Neural crest cell (in vitro differentiated cells): ENCODE data around the gene SIPA1L3. TPM values are rescaled to one million over a fixed set of nuclear protein-coding genes. Genes with fewer than 3 reads are reported as not detected.

ENCODE experiments used
- DNase-seq: peaks from one replicate; pipeline ENCODE4 v3.0.0; 2021; ENCODE audit warnings: low read depth, mixed read lengths, low spot score
- H3K27ac Mint-ChIP-seq: one replicate; pipeline ENCODE4 v1.8.0; 2021; ENCODE audit warnings: mild to moderate bottlenecking, mixed read lengths; ENCODE audit not compliant: unreplicated experiment
- H3K27me3 Mint-ChIP-seq: 2 replicates; pipeline ENCODE4 v1.8.0; 2021; ENCODE audit warnings: low read depth, mild to moderate bottlenecking, mixed read lengths
- H3K36me3 Mint-ChIP-seq: 2 replicates; pipeline ENCODE4 v1.8.0; 2021; ENCODE audit warnings: low read depth, mild to moderate bottlenecking, mixed read lengths
- H3K4me1 Mint-ChIP-seq: 2 replicates; pipeline ENCODE4 v1.8.0; 2021; ENCODE audit warnings: mixed read lengths
- H3K4me3 Mint-ChIP-seq: one replicate; pipeline ENCODE4 v1.8.0; 2021; ENCODE audit warnings: mild to moderate bottlenecking, mixed read lengths
- H3K9me3 Mint-ChIP-seq: 2 replicates; pipeline ENCODE4 v1.8.0; 2021; ENCODE audit warnings: mixed read lengths
- CTCF ChIP-seq: fragments of 200-600 bp; sonication (generic); conservative IDR thresholded peaks from 2 replicates; pipeline ENCODE4 v1.5.0; 2021; ENCODE audit warnings: antibody characterized with exemption, mild to moderate bottlenecking
- total RNA-seq: library from RNA; stranded (reverse); gene quantifications from 2 replicates; pipeline ENCODE4 v1.2.1, GENCODE V29; 2021

The SIPA1L3 gene
- total RNA-seq, 1 donor from 2014 or later, result 41.2 TPM

DNA sequence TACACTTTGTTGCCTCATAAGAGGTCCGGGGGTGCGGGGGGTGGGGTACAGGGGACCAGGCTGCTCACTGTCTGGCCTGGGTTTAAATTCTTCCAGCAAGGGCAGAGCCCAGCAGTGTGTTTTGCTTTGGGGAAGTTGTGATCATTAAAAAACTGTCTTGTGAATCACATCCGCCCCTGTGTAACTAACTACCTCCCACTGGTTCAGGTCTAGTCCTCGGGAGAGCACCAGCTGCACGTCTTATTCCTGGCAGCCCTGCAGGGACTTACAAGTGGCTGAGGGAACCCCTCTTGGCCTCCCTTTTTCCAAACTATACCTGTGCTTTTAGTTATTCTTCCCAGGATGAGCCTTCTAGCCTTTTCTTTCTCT, 127.5 kb downstream of the SIPA1L3 start:
- Mint-ChIP-seq H3K4me3 (no peak overlapping the region), H3K4me1 (peaks cover 30% of the 10 kb centered on the region), H3K9me3 (no peaks in the 10 kb centered on the region), H3K36me3 (peaks cover 9% of the 10 kb centered on the region), H3K27me3 (no peaks in the 10 kb centered on the region), H3K27ac (no peak overlapping the region)
- no peak for TF ChIP-seq CTCF
- no peak for DNase-seq

DNA sequence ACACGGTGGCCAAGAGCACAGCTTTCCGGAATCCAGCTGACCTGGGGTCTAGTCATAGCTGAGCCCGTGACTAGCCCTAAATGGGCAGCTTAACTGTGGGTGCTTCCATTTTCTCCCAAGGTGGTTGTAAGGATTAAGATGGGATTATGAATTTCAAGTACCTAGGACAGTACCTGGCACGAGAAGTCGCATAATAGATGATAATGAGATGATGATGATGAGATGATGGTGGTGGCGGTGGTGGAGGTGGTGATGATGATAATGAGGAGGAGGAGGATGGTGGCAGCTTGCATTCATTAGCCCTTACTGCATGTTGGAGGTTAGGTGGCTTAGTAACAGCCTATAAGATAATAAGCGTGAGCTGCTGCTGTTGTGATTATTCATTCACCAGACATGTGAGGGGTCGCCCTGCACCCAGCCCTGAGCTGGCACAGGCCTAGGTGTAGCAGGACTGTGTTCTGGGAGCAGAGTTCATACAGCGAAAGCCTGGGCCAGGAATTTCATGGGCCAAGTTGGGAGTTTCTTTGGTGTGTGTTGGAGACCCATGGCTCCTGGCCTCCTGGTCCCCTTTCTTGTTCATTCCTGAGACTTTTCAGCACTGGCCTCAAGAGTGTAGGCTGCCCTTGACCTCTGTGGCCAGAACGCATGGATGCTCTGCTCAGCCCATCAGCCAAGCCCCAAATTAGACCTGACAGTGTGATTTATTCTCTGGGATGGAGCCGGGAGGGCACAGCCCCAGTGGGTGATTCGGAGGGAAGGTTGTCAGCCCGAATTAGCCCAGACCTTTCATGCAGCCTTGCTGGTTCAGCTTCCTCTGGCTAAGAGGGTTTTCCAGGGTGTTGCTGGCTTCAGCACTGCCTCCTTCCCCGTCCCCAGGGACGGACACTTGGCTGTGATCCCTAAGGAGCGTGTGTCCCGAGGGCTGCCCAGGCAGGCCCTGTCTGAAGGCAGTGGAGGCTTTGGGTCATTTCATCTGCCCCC, 128.8 kb downstream of the SIPA1L3 start:
- no peaks in the 10 kb centered on the region for H3K9me3 Mint-ChIP-seq
- no peak overlapping the region for H3K4me3 Mint-ChIP-seq
- DNase-seq, result no peak
- H3K27me3 Mint-ChIP-seq, result no peaks in the 10 kb centered on the region
- no peak overlapping the region for H3K27ac Mint-ChIP-seq
- H3K36me3 Mint-ChIP-seq, result peaks cover 6% of the 10 kb centered on the region
- TF ChIP-seq CTCF, result no peak
- peaks cover 30% of the 10 kb centered on the region for H3K4me1 Mint-ChIP-seq

DNA sequence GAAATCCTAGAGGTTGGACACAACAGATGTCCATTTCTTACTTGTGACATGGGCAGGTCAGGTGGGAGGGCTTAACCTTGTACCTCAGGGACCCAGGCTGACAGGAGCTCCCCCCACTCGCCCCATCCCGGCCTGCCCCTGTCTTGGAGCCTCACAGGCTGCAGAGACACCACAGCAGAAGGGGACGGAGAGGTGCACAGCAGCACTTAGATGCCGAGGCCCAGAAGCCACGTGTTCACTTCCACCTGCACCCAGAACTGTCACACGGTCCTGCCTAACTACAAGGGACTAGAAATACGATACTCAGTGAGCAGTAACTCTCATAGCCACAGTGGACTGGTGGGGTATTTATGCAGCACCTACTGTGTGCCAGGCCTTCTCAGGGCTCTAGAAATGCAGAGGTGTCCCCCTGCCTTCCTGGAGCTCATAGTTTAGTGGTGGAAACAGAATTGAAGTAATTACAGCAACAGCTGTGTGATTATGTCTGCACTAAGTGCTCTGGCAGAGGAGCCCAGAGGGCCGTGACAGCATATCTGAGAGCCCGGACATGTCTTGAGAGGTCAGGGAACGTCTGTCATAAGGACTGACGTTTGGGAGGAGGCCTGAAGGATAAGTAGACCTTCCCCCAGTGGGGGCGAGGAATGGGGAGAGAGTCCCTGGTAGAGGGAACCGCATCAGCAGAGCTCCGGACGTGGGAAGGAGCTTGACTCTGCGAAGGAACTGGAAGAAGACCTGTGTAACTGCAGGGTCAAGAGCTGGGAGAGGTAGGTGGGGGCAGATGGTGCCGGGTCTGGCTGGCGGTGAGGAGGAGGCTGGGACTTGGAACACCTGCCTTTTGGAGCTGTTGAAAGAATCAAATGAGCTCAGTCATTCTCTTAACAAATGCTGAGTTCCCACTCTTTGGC, 130.0 kb downstream of the SIPA1L3 start:
- Mint-ChIP-seq H3K36me3 (peaks cover 2% of the 10 kb centered on the region), H3K9me3 (no peaks in the 10 kb centered on the region), H3K4me1 (peaks cover 30% of the 10 kb centered on the region), H3K27ac (peak overlapping the region; percentile 46), H3K4me3 (no peak overlapping the region), H3K27me3 (no peaks in the 10 kb centered on the region)
- no peak for DNase-seq
- no peak for TF ChIP-seq CTCF

- H3K27me3 Mint-ChIP-seq, result no peaks in the 10 kb centered on the region
- H3K4me3 Mint-ChIP-seq, result no peak overlapping the region
- peaks cover 4% of the 10 kb centered on the region for H3K36me3 Mint-ChIP-seq
- no peak for DNase-seq
- H3K27ac Mint-ChIP-seq, result no peak overlapping the region
- H3K4me1 Mint-ChIP-seq, result peaks cover 43% of the 10 kb centered on the region
- TF ChIP-seq CTCF, result no peak
- no peaks in the 10 kb centered on the region for H3K9me3 Mint-ChIP-seq
Measured at GRCh38 chr19:38039966-38040365, 133.0 kb downstream of the SIPA1L3 start.

- no peak for TF ChIP-seq CTCF
- Mint-ChIP-seq H3K36me3 (peaks cover 4% of the 10 kb centered on the region), H3K4me1 (peaks cover 43% of the 10 kb centered on the region), H3K4me3 (no peak overlapping the region), H3K9me3 (no peaks in the 10 kb centered on the region), H3K27me3 (no peaks in the 10 kb centered on the region), H3K27ac (no peak overlapping the region)
- no peak for DNase-seq
Measured at GRCh38 chr19:38042132-38042531, 135.1 kb downstream of the SIPA1L3 start.
